Uterus (tissue), 4 donors: Measurements from ENCODE around the gene VSIR. TPM values are rescaled to one million over a fixed set of nuclear protein-coding genes. Genes with fewer than 3 reads are reported as not detected.

Experiments
- DNase-seq, 2 donors: peaks; one replicate each; pipeline ENCODE4 v3.0.0-alpha.2; 2019 to 2020
- H3K27ac ChIP-seq, 2 donors: fragments of 200-600 bp; sonication (generic); 1 replicate in 1 of 2; 2 replicates in 1 of 2; pipeline ENCODE4 v1.5.1; 2016 to 2018
- H3K27me3 ChIP-seq, 2 donors: fragments of 200-600 bp; sonication (generic); one replicate each; pipeline ENCODE4 v1.5.1; 2018 to 2019; ENCODE audit warnings: control low read depth in 1 of 2
- H3K36me3 ChIP-seq, 2 donors: fragments of 200-600 bp; sonication (generic); one replicate each; pipeline ENCODE4 v1.5.1; 2019; ENCODE audit warnings: control low read depth in 1 of 2
- H3K4me1 ChIP-seq, 2 donors: fragments of 200-600 bp; sonication (generic); one replicate each; pipeline ENCODE4 v1.5.1; 2018 to 2019; ENCODE audit warnings: control low read depth in 1 of 2
- H3K4me3 ChIP-seq, 2 donors: fragments of 200-600 bp; sonication (generic); 1 replicate in 1 of 2; 2 replicates in 1 of 2; pipeline ENCODE4 v1.5.1; 2018 to 2019; ENCODE audit warnings: mild to moderate bottlenecking in 1 of 2
- H3K9me3 ChIP-seq, 2 donors: fragments of 200-600 bp; sonication (generic); one replicate each; pipeline ENCODE4 v1.5.1; 2019; ENCODE audit warnings: control low read depth in 1 of 2
- POLR2A ChIP-seq, 2 donors: fragments of 450-650 bp; IDR thresholded peaks; one replicate each; pipeline ENCODE4 v1.6.1; 2016; ENCODE audit warnings: antibody characterized with exemption in 2 of 2, mild to moderate bottlenecking in 1 of 2, moderate library complexity in 1 of 2
- intact Hi-C: fragments of 100-400 bp; cut with DNase I; formaldehyde crosslinking; loops from one replicate; pipeline ENCODE4 v1.15.1; 2023; ENCODE audit warnings: low total_unique reads
- total RNA-seq, 4 donors: library from RNA; depleted of rRNA in 3 of 4; stranded (reverse); fragments of >200 nt in 3 of 4; gene quantifications; one replicate each; pipeline versions ENCODE4 v1.1.0 to v1.2.4, GENCODE V29; 2014 to 2023
- TF ChIP-seq, protein P1 (sequence below), 4 experiments: fragments of 200-600 bp in 2 of 4; fragments of 450-650 bp in 2 of 4; sonication (generic) in 2 of 4; IDR thresholded peaks; one replicate each; pipeline ENCODE4 v1.5.1; 2016 to 2019; ENCODE audit warnings: antibody characterized with exemption in 4 of 4, mild to moderate bottlenecking in 2 of 4, moderate library complexity in 1 of 4
- donor health status: DM: yes; HTN: yes; CAD: no.

VSIR gene
- total RNA-seq, 4 donors from 2014 or later, result 18.9 to 127 (median 36.7) TPM

DNA sequence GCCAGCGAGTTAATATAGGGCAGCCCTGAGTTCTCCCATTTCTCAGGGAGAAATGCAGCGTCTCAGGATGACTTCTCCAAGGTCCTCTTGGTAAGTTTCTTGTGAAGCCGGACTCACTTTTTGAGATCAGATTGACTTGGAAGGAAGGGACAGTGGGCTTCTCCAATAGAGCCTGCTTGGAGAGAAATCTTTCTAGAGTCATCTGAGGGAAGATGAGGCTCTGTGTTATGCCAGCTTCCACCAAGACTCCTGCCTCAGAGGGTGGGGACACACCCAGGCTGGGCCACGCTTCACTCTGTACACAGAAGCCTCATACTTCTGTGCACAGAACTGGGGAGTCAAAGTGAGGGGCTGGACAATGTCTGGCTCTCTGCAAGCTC is 59.3 kb downstream of the VSIR start:
- TF ChIP-seq, protein P1, sequence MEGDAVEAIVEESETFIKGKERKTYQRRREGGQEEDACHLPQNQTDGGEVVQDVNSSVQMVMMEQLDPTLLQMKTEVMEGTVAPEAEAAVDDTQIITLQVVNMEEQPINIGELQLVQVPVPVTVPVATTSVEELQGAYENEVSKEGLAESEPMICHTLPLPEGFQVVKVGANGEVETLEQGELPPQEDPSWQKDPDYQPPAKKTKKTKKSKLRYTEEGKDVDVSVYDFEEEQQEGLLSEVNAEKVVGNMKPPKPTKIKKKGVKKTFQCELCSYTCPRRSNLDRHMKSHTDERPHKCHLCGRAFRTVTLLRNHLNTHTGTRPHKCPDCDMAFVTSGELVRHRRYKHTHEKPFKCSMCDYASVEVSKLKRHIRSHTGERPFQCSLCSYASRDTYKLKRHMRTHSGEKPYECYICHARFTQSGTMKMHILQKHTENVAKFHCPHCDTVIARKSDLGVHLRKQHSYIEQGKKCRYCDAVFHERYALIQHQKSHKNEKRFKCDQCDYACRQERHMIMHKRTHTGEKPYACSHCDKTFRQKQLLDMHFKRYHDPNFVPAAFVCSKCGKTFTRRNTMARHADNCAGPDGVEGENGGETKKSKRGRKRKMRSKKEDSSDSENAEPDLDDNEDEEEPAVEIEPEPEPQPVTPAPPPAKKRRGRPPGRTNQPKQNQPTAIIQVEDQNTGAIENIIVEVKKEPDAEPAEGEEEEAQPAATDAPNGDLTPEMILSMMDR (IDR thresholded peaks at IDR 0.05), result no peak
- TF ChIP-seq POLR2A (IDR thresholded peaks at IDR 0.05), result no peak
- Histone ChIP-seq H3K27me3 (no peaks in the 10 kb centered on the region), H3K4me3 (no peak overlapping the region), H3K4me1 (peaks cover 14 to 47% of the 10 kb centered on the region in 2 donors), H3K9me3 (no peaks in the 10 kb centered on the region), H3K36me3 (no peaks in the 10 kb centered on the region), H3K27ac (peak overlapping the region; percentile 94 to 95)
- intact Hi-C loops, result no loop called here
- DNase-seq, result no peak

GRCh38 chr10:71713135-71714030 is 59.9 kb downstream of the VSIR start:
- Histone ChIP-seq H3K27ac (peak overlapping the region; percentile 94 to 95), H3K4me1 (peaks cover 14 to 42% of the 10 kb centered on the region in 2 donors), H3K36me3 (no peaks in the 10 kb centered on the region), H3K4me3 (no peak overlapping the region), H3K27me3 (no peaks in the 10 kb centered on the region), H3K9me3 (no peaks in the 10 kb centered on the region)
- TF ChIP-seq POLR2A (IDR thresholded peaks at IDR 0.05), result peak; percentile 23 to 25
- TF ChIP-seq, protein P1 (IDR thresholded peaks at IDR 0.05), result peak in 2 of 4 experiments; percentile 10 to 47
- DNase-seq, result peak; percentile 94 to 96
- intact Hi-C loops, result no loop called here

- Histone ChIP-seq H3K4me3 (no peak overlapping the region), H3K27me3 (no peaks in the 10 kb centered on the region), H3K36me3 (no peaks in the 10 kb centered on the region), H3K4me1 (peaks cover 14 to 41% of the 10 kb centered on the region in 2 donors), H3K9me3 (no peaks in the 10 kb centered on the region), H3K27ac (peak overlapping the region; percentile 94 to 95)
- intact Hi-C loops, result no loop called here
- no peak for DNase-seq
- TF ChIP-seq POLR2A (IDR thresholded peaks at IDR 0.05), result no peak
- TF ChIP-seq, protein P1 (IDR thresholded peaks at IDR 0.05), result no peak
Measured at GRCh38 chr10:71712572-71713134, 60.7 kb downstream of the VSIR start.

- no peaks in the 10 kb centered on the region for H3K36me3 ChIP-seq
- TF ChIP-seq, protein P1 (IDR thresholded peaks at IDR 0.05), result no peak
- no peak for TF ChIP-seq POLR2A (IDR thresholded peaks at IDR 0.05)
- DNase-seq, result no peak
- H3K4me3 ChIP-seq, result no peak overlapping the region
- peak overlapping the region; percentile 94 to 95 for H3K27ac ChIP-seq
- intact Hi-C loops, result no loop called here
- no peaks in the 10 kb centered on the region for H3K27me3 ChIP-seq
- H3K9me3 ChIP-seq, result no peaks in the 10 kb centered on the region
- peaks cover 14 to 37% of the 10 kb centered on the region in 2 donors for H3K4me1 ChIP-seq
Measured at GRCh38 chr10:71712170-71712569, 61.1 kb downstream of the VSIR start.

DNA sequence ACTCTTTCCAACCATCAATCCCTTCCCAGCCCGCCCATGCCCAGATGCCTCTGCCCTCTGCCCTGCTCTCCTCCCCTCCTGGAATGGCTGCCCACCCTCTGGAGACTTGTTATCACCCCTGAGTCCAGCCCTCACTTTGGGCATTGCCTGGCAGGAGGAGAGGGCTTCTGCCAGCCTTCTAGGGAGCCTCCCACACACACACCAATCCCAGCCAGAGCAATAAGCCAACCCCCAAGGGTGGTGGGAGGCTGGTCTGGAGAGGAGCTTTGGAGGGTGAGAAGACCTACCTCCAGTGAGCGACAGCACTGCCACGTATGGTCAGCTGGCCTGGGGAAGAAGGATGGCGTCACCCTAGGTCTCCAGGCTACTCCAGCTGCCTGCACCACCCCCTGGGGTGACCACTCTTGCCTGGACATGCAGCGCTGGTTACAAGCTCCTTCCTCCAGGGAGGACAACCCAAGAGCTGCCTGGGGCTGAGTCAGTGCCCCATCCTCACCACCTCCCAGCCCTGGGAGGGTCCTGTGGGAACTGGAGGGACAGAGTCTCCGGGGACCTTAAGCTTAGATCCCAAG is 62.2 kb downstream of the VSIR start:
- no peaks in the 10 kb centered on the region for H3K9me3 ChIP-seq
- H3K4me3 ChIP-seq, result no peak overlapping the region
- H3K36me3 ChIP-seq, result no peaks in the 10 kb centered on the region
- DNase-seq, result no peak
- H3K4me1 ChIP-seq, result peaks cover 14 to 36% of the 10 kb centered on the region in 2 donors
- TF ChIP-seq, protein P1 (IDR thresholded peaks at IDR 0.05), result no peak
- TF ChIP-seq POLR2A (IDR thresholded peaks at IDR 0.05), result no peak
- intact Hi-C loops, result no loop called here
- peak overlapping the region in 1 of 2 donors; percentile 22 for H3K27ac ChIP-seq
- no peaks in the 10 kb centered on the region for H3K27me3 ChIP-seq
